Colon (tissue), 2 donors: Measurements from ENCODE around the gene ZDHHC21.

ENCODE experiments used
- FAIRE-seq: peaks from 2 replicates; lab custom pipeline; 2012; peaks lifted over from hg19 to GRCh38; lab: Jason Lieb, UNC
- donor health status: control.
- donor health status: control.

ZDHHC21 gene

GRCh38 chr9:14693251-14693861 lies at the start of gene ZDHHC21:
Gene ZDHHC21, minus strand, starts transcription at chr9:14693432. Its CDS starts 19,092 bp downstream, at chr9:14674340.
- FAIRE-seq: no peak

GRCh38 chr9:14741369-14741768 lies 48.1 kb upstream of the ZDHHC21 start:
- no peak for FAIRE-seq

- no peak for FAIRE-seq
These were observed 39.9 kb upstream of the ZDHHC21 start for GRCh38 chr9:14733133-14733532.

- no peak for FAIRE-seq
These were observed 38.2 kb upstream of the ZDHHC21 start for GRCh38 chr9:14731294-14731981.

- FAIRE-seq: no peak
These were observed 37.2 kb upstream of the ZDHHC21 start for GRCh38 chr9:14730461-14730898.

GRCh38 chr9:14723301-14723700 lies 30.1 kb upstream of the ZDHHC21 start:
- FAIRE-seq: no peak

GRCh38 chr9:14722391-14723035 lies 29.3 kb upstream of the ZDHHC21 start, which contains the start of gene CER1:
Gene CER1, minus strand, starts transcription at chr9:14722733. Its CDS starts 61 bp downstream, at chr9:14722672.
- FAIRE-seq: no peak

- FAIRE-seq: no peak
These were observed 26.1 kb upstream of the ZDHHC21 start for GRCh38 chr9:14719231-14719923.

- no peak for FAIRE-seq
These were observed 21.9 kb upstream of the ZDHHC21 start for GRCh38 chr9:14715102-14715501.

- FAIRE-seq: no peak
These were observed 20.0 kb upstream of the ZDHHC21 start for GRCh38 chr9:14713187-14713767.

GRCh38 chr9:14710804-14711203 lies 17.6 kb upstream of the ZDHHC21 start:
- FAIRE-seq: no peak

- FAIRE-seq: peak; percentile 51
These were observed 13.4 kb upstream of the ZDHHC21 start for GRCh38 chr9:14706530-14707140.

GRCh38 chr9:14705079-14705478 lies 11.8 kb upstream of the ZDHHC21 start:
- FAIRE-seq: no peak

GRCh38 chr9:14704281-14704680 lies 11.0 kb upstream of the ZDHHC21 start:
- FAIRE-seq: no peak

- no peak for FAIRE-seq
These were observed 9.0 kb upstream of the ZDHHC21 start for GRCh38 chr9:14702200-14702720.

- no peak for FAIRE-seq
These were observed 572 bp downstream of the ZDHHC21 start for GRCh38 chr9:14692470-14693250.

GRCh38 chr9:14690948-14691730 lies 2.1 kb downstream of the ZDHHC21 start:
- no peak for FAIRE-seq

- no peak for FAIRE-seq
These were observed 6.1 kb downstream of the ZDHHC21 start for GRCh38 chr9:14687042-14687719.

- FAIRE-seq: no peak
These were observed 7.1 kb downstream of the ZDHHC21 start for GRCh38 chr9:14686168-14686567.
